Liver (tissue), 9 donors: ENCODE results near the gene DENND6A. TPM values are rescaled to one million over a fixed set of nuclear protein-coding genes. Genes with fewer than 3 reads are reported as not detected.

ENCODE experiments used
- DNase-seq: peaks from one replicate; pipeline ENCODE4 v3.0.0-alpha.2; 2017; ENCODE audit warnings: low spot score
- H3K27ac ChIP-seq, 2 donors: one replicate each; pipeline ENCODE4 v1.7.0; 2013; ENCODE audit warnings: inconsistent platforms in 2 of 2, low read length in 2 of 2, control low read depth in 1 of 2, low read depth in 1 of 2, mild to moderate bottlenecking in 1 of 2
- H3K27me3 ChIP-seq, 4 donors: one replicate each; pipeline versions ENCODE4 v1.6.1 to v1.7.0; 2013; ENCODE audit warnings: low read length in 3 of 4, inconsistent platforms in 1 of 4, mild to moderate bottlenecking in 1 of 4, moderate library complexity in 1 of 4; ENCODE audit not compliant: control insufficient read depth in 4 of 4, insufficient read depth in 4 of 4
- H3K36me3 ChIP-seq, 4 donors: one replicate each; pipeline versions ENCODE4 v1.6.1 to v1.7.0; 2013; ENCODE audit warnings: low read length in 3 of 4, mild to moderate bottlenecking in 3 of 4, low read depth in 1 of 4, moderate library complexity in 1 of 4; ENCODE audit not compliant: control insufficient read depth in 4 of 4, insufficient read depth in 3 of 4
- H3K4me1 ChIP-seq, 4 donors: one replicate each; pipeline versions ENCODE4 v1.6.1 to v1.7.0; 2013; ENCODE audit warnings: low read length in 3 of 4, mild to moderate bottlenecking in 3 of 4, moderate library complexity in 1 of 4; ENCODE audit not compliant: control insufficient read depth in 4 of 4, insufficient read depth in 4 of 4
- H3K4me3 ChIP-seq, 3 donors: one replicate each; pipeline versions ENCODE4 v1.6.1 to v1.7.0; 2013; ENCODE audit warnings: low read length in 3 of 3, control low read depth in 1 of 3, low read depth in 1 of 3, mild to moderate bottlenecking in 1 of 3
- H3K9ac ChIP-seq, 2 donors: one replicate each; pipeline ENCODE4 v1.7.0; 2013; ENCODE audit warnings: low read length in 2 of 2, mild to moderate bottlenecking in 2 of 2, moderate library complexity in 2 of 2, control low read depth in 1 of 2, low read depth in 1 of 2
- H3K9me3 ChIP-seq, 4 donors: one replicate each; pipeline versions ENCODE4 v1.6.1 to v1.7.0; 2013; ENCODE audit warnings: low read length in 3 of 4; ENCODE audit not compliant: control insufficient read depth in 4 of 4
- EGR1 ChIP-seq, 2 donors: IDR thresholded peaks; 2 replicates each; pipeline ENCODE4 v1.6.1; 2016 to 2018; ENCODE audit warnings: antibody characterized with exemption in 2 of 2, low read depth in 2 of 2
- FOXA1 ChIP-seq: IDR thresholded peaks from 2 replicates; pipeline ENCODE4 v1.6.1; 2016; ENCODE audit warnings: antibody characterized with exemption
- GABPA ChIP-seq, 2 donors: IDR thresholded peaks in 1 of 2; conservative IDR thresholded peaks in 1 of 2; 2 replicates each; pipeline ENCODE4 v1.6.1; 2016; ENCODE audit warnings: antibody characterized with exemption in 2 of 2, mild to moderate bottlenecking in 1 of 2, moderate library complexity in 1 of 2
- HNF4A ChIP-seq, 2 donors: conservative IDR thresholded peaks; 2 replicates each; pipeline ENCODE4 v1.6.1; 2016; ENCODE audit warnings: antibody characterized with exemption in 2 of 2, mild to moderate bottlenecking in 2 of 2
- HNF4G ChIP-seq: IDR thresholded peaks from 2 replicates; pipeline ENCODE4 v1.6.1; 2016; ENCODE audit warnings: antibody characterized with exemption
- JUND ChIP-seq, 2 donors: IDR thresholded peaks; 2 replicates each; pipeline ENCODE4 v1.6.1; 2016; ENCODE audit warnings: antibody characterized with exemption in 2 of 2
- MAX ChIP-seq: IDR thresholded peaks from 2 replicates; pipeline ENCODE4 v1.6.1; 2016; ENCODE audit warnings: antibody characterized with exemption
- NR2F2 ChIP-seq: IDR thresholded peaks from 2 replicates; pipeline ENCODE4 v1.6.1; 2016; ENCODE audit warnings: antibody characterized with exemption
- RAD21 ChIP-seq, 2 donors: IDR thresholded peaks; 2 replicates each; pipeline ENCODE4 v1.6.1; 2016; ENCODE audit warnings: antibody characterized with exemption in 2 of 2, mild to moderate bottlenecking in 2 of 2
- RXRA ChIP-seq, 2 donors: IDR thresholded peaks; 2 replicates each; pipeline ENCODE4 v1.6.1; 2017 to 2018; ENCODE audit warnings: antibody characterized with exemption in 2 of 2, mild to moderate bottlenecking in 1 of 2
- SP1 ChIP-seq: IDR thresholded peaks from 2 replicates; pipeline ENCODE4 v1.6.1; 2018; ENCODE audit warnings: antibody characterized with exemption, mild to moderate bottlenecking
- TAF1 ChIP-seq: conservative IDR thresholded peaks from 2 replicates; pipeline ENCODE4 v1.6.1; 2016; ENCODE audit warnings: antibody characterized with exemption, mild to moderate bottlenecking
- YY1 ChIP-seq: IDR thresholded peaks from 2 replicates; pipeline ENCODE4 v1.6.1; 2016; ENCODE audit warnings: antibody characterized with exemption, mild to moderate bottlenecking
- ZBTB33 ChIP-seq: IDR thresholded peaks from 2 replicates; pipeline ENCODE4 v1.6.1; 2016; ENCODE audit warnings: antibody characterized with exemption
- WGBS: extraction: QIAGEN DNeasy Blood & Tissue Kit; methylation state at CpG from one replicate; pipeline ENCODE4 v1.1.7; 2013; 5-methylcytosine and 5-hydroxymethylcytosine counted together
- polyA plus RNA-seq, 2 donors: library from polyadenylated mRNA; stranded (reverse) in 1 of 2; unstranded in 1 of 2; fragments of 200-250 nt in 1 of 2; fragments of >200 nt in 1 of 2; fragmentation: Nextera tagmentation in 1 of 2; extraction: Ambion mirVana in 1 of 2; gene quantifications; one replicate each; pipeline versions ENCODE4 v1.2.1 to v1.2.3, GENCODE V29; 2013 to 2015
- total RNA-seq, 2 donors: library from RNA; depleted of rRNA; stranded (reverse); fragments of >200 nt; gene quantifications; one replicate each; pipeline ENCODE4 v1.2.3, GENCODE V29; 2014
- TF ChIP-seq, protein P1 (sequence below): IDR thresholded peaks from 2 replicates; pipeline ENCODE4 v1.6.1; 2016; ENCODE audit warnings: antibody characterized with exemption
- TF ChIP-seq, protein P2 (sequence below): fragments of 150-350 bp; IDR thresholded peaks from 2 replicates; pipeline ENCODE4 v1.5.1; 2017; ENCODE audit warnings: improper control_type of control experiment, low read depth, low read length; ENCODE audit not compliant: missing input control
- donor health status: healthy.
- donor health status: healthy.
- donor health status: healthy.
- donor health status: healthy.
- donor health status: healthy.

DENND6A gene
- total and polyA plus RNA-seq, 4 donors, result 3.1 to 12.2 (median 8.1) TPM

DNA sequence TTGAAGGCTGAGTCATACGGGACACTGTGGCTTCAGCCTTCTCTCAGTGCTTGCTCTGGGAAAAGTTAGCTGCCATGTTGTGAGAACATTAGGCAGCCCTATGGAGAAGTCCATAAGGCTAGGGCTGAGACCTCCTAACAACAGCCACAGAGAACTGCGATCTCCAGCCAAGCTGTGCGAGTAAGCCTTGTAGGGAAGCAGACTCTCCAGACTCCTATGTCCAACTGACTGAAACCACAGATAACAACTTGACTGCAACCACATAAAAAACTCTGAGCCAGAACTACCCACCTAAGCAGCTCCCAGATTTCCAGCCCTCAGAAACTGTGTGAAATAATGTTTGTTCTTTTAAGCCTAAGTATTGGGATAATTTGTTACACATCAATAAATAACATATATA is 40.7 kb downstream of the DENND6A start:
- no peak overlapping the region for H3K9ac ChIP-seq
- H3K9me3 ChIP-seq, result no peaks in the 10 kb centered on the region
- H3K36me3 ChIP-seq, result peaks cover 2 to 12% (median 7%) of the 10 kb centered on the region in 4 donors
- H3K4me3 ChIP-seq, result no peak overlapping the region
- H3K27ac ChIP-seq, result no peak overlapping the region
- H3K27me3 ChIP-seq, result no peaks in the 10 kb centered on the region
- no peaks in the 10 kb centered on the region for H3K4me1 ChIP-seq
- TF ChIP-seq EGR1 (IDR thresholded peaks at IDR 0.05; ENCODE audit: low read depth in 2 of 2) (no peak), MAX (no peak), YY1 (no peak)
- no peak for DNase-seq
- 98% methylated on average over 3 of the region's 3 CpGs for WGBS

DNA sequence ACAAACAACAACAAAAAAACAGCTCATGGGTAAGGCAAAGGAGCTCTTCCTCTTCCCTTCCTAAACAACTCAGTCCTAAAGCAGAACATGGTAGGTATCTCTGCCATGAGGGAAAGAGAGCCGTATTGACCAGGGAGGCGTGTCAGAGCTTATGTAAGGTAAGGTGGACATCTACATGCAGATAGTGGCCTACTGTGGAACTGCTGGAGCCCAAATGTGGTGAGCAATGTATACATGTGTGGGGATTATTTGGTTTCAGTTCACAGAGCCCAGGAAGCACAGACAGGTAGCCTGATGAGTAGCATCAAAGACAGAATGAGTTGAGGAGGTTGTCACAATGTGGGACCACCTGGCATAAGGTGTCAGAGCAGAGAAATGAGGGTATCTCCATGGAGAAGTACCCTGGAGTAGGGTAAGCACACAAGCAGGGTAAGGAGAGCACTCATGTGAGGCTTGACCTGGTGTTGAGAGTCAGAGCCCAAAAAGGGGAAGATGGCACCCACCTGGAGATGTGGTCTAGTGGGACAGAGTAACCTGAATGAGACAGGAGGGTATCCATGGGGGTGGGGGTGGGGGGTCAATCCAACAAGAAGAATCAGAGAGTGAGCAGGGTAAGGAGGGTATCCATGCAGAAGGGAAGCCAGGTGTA is 45.5 kb downstream of the DENND6A start:
- no peak overlapping the region for H3K4me3 ChIP-seq
- no peak overlapping the region for H3K9ac ChIP-seq
- no peaks in the 10 kb centered on the region for H3K4me1 ChIP-seq
- TF ChIP-seq RAD21 (IDR thresholded peaks at IDR 0.05), result no peak
- no peak for TF ChIP-seq NR2F2
- TF ChIP-seq, protein P1, sequence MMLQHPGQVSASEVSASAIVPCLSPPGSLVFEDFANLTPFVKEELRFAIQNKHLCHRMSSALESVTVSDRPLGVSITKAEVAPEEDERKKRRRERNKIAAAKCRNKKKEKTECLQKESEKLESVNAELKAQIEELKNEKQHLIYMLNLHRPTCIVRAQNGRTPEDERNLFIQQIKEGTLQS, result no peak
- no peak for TF ChIP-seq JUND (IDR thresholded peaks at IDR 0.05)
- no peak for TF ChIP-seq HNF4A (conservative IDR thresholded peaks at IDR 0.05)
- TF ChIP-seq GABPA (IDR thresholded peaks at IDR 0.05 in 1 of 2, conservative IDR thresholded peaks at IDR 0.05 in 1 of 2), result no peak
- TF ChIP-seq MAX, result no peak
- no peak for TF ChIP-seq YY1
- no peak for TF ChIP-seq EGR1 (IDR thresholded peaks at IDR 0.05; ENCODE audit: low read depth in 2 of 2)
- TF ChIP-seq HNF4G, result no peak
- TF ChIP-seq FOXA1, result no peak
- no peak for TF ChIP-seq RXRA (IDR thresholded peaks at IDR 0.05)
- no peak for TF ChIP-seq SP1
- no peak for TF ChIP-seq ZBTB33
- TF ChIP-seq TAF1, result no peak
- H3K27me3 ChIP-seq, result no peaks in the 10 kb centered on the region
- no peak for DNase-seq
- peaks cover 2 to 18% (median 11%) of the 10 kb centered on the region in 4 donors for H3K36me3 ChIP-seq
- 92% methylated on average over 2 of the region's 2 CpGs for WGBS
- H3K9me3 ChIP-seq, result no peaks in the 10 kb centered on the region
- no peak overlapping the region for H3K27ac ChIP-seq

GRCh38 chr3:57646723-57647122 is 46.2 kb downstream of the DENND6A start:
- Histone ChIP-seq H3K36me3 (peaks cover 4 to 20% (median 11%) of the 10 kb centered on the region in 4 donors), H3K4me3 (no peak overlapping the region), H3K27ac (no peak overlapping the region), H3K27me3 (no peaks in the 10 kb centered on the region), H3K4me1 (no peaks in the 10 kb centered on the region), H3K9me3 (no peaks in the 10 kb centered on the region), H3K9ac (no peak overlapping the region)
- DNase-seq, result no peak
- WGBS, result 92% methylated on average over 2 of the region's 2 CpGs
- TF ChIP-seq EGR1 (IDR thresholded peaks at IDR 0.05; ENCODE audit: low read depth in 2 of 2) (no peak), RAD21 (IDR thresholded peaks at IDR 0.05) (peak; percentile 62 to 65)
- TF ChIP-seq, protein P2, sequence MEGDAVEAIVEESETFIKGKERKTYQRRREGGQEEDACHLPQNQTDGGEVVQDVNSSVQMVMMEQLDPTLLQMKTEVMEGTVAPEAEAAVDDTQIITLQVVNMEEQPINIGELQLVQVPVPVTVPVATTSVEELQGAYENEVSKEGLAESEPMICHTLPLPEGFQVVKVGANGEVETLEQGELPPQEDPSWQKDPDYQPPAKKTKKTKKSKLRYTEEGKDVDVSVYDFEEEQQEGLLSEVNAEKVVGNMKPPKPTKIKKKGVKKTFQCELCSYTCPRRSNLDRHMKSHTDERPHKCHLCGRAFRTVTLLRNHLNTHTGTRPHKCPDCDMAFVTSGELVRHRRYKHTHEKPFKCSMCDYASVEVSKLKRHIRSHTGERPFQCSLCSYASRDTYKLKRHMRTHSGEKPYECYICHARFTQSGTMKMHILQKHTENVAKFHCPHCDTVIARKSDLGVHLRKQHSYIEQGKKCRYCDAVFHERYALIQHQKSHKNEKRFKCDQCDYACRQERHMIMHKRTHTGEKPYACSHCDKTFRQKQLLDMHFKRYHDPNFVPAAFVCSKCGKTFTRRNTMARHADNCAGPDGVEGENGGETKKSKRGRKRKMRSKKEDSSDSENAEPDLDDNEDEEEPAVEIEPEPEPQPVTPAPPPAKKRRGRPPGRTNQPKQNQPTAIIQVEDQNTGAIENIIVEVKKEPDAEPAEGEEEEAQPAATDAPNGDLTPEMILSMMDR, result peak; percentile 8
